ENCODE measurements around the gene YWHAE.

YWHAE gene

GRCh38 chr17:1438593-1439083 is 38.6 kb upstream of the YWHAE start:
- TF ChIP-seq CTCF (conservative IDR thresholded peaks at IDR 0.05; ENCODE audit: low read length), result no peak
- peak; percentile 68 for DNase-seq (ENCODE audit: low read depth)
- no peak overlapping the region for H3K4me3 ChIP-seq (ENCODE audit: low read length)

- no peak for DNase-seq (ENCODE audit: low read depth)
- TF ChIP-seq CTCF (conservative IDR thresholded peaks at IDR 0.05; ENCODE audit: low read length), result no peak
- no peak overlapping the region for H3K4me3 ChIP-seq (ENCODE audit: low read length)
Observed at GRCh38 chr17:1435326-1435725, 35.3 kb upstream of the YWHAE start.

- H3K4me3 ChIP-seq (ENCODE audit: low read length), result no peak overlapping the region
- DNase-seq (ENCODE audit: low read depth), result no peak
- no peak for TF ChIP-seq CTCF (conservative IDR thresholded peaks at IDR 0.05; ENCODE audit: low read length)
Observed at GRCh38 chr17:1434150-1434549, 34.1 kb upstream of the YWHAE start.

- no peak for TF ChIP-seq CTCF (conservative IDR thresholded peaks at IDR 0.05; ENCODE audit: low read length)
- no peak for DNase-seq (ENCODE audit: low read depth)
- H3K4me3 ChIP-seq (ENCODE audit: low read length), result no peak overlapping the region
Observed at GRCh38 chr17:1431631-1432104, 31.6 kb upstream of the YWHAE start.

- no peak overlapping the region for H3K4me3 ChIP-seq (ENCODE audit: low read length)
- DNase-seq (ENCODE audit: low read depth), result no peak
- no peak for TF ChIP-seq CTCF (conservative IDR thresholded peaks at IDR 0.05; ENCODE audit: low read length)
Observed at GRCh38 chr17:1423456-1424135, 23.6 kb upstream of the YWHAE start.

GRCh38 chr17:1422885-1423284 is 22.9 kb upstream of the YWHAE start:
- DNase-seq (ENCODE audit: low read depth), result peak; percentile 91
- H3K4me3 ChIP-seq (ENCODE audit: low read length), result no peak overlapping the region
- TF ChIP-seq CTCF (conservative IDR thresholded peaks at IDR 0.05; ENCODE audit: low read length), result no peak

GRCh38 chr17:1421470-1421869 is 21.4 kb upstream of the YWHAE start:
- no peak overlapping the region for H3K4me3 ChIP-seq (ENCODE audit: low read length)
- DNase-seq (ENCODE audit: low read depth), result no peak
- no peak for TF ChIP-seq CTCF (conservative IDR thresholded peaks at IDR 0.05; ENCODE audit: low read length)

Measured in AG10803 (cell line).